Esophagus muscularis mucosa (tissue), 3 donors: ENCODE measurements around the gene CNNM4.

Experiments
- POLR2A ChIP-seq: fragments of 450-650 bp; IDR thresholded peaks from one replicate; pipeline ENCODE4 v1.6.1; 2017; ENCODE audit warnings: antibody characterized with exemption, moderate library complexity, mild to moderate bottlenecking, low read depth
- POLR2AphosphoS5 ChIP-seq, 2 donors: sonication (generic); formaldehyde crosslinking; IDR thresholded peaks; one replicate each; pipeline ENCODE4 v1.6.1; 2017; ENCODE audit warnings: antibody characterized with exemption in 2 of 2
- TF ChIP-seq, protein P1 (sequence below), 3 experiments: fragments of 200-600 bp in 2 of 3; fragments of 450-650 bp in 1 of 3; sonication (generic) in 2 of 3; IDR thresholded peaks; one replicate each; pipeline ENCODE4 v1.5.1; 2017 to 2019; ENCODE audit warnings: antibody characterized with exemption in 3 of 3, mild to moderate bottlenecking in 2 of 3, moderate library complexity in 1 of 3

DNA sequence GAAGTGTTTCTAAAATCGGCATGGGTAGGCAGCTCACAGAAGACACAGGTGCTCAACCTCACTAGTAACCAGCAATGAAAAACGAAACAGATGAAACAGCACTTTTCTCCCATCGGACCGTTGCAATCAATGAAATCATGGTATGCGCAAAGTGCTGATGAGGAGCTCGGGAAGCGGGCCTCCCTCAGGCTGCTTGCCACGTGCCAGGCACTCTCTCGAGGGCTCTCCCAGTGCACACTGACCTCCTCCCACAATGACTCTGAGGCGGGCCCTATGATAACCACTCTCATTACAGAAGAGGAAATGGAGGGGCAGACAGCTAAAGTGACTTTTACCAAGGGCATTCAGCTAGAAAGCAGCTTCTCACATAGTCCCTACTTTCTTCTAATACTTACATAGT, 86.9 kb downstream of the CNNM4 start:
- TF ChIP-seq POLR2A, result no peak
- TF ChIP-seq POLR2AphosphoS5 (IDR thresholded peaks at IDR 0.05), result no peak
- TF ChIP-seq, protein P1, sequence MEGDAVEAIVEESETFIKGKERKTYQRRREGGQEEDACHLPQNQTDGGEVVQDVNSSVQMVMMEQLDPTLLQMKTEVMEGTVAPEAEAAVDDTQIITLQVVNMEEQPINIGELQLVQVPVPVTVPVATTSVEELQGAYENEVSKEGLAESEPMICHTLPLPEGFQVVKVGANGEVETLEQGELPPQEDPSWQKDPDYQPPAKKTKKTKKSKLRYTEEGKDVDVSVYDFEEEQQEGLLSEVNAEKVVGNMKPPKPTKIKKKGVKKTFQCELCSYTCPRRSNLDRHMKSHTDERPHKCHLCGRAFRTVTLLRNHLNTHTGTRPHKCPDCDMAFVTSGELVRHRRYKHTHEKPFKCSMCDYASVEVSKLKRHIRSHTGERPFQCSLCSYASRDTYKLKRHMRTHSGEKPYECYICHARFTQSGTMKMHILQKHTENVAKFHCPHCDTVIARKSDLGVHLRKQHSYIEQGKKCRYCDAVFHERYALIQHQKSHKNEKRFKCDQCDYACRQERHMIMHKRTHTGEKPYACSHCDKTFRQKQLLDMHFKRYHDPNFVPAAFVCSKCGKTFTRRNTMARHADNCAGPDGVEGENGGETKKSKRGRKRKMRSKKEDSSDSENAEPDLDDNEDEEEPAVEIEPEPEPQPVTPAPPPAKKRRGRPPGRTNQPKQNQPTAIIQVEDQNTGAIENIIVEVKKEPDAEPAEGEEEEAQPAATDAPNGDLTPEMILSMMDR (IDR thresholded peaks at IDR 0.05), result no peak
